GM20000 (cell line): ENCODE data around the gene MYCBP2.

Source experiments
- DNase-seq: peaks from one replicate; pipeline ENCODE4 v3.0.0; 2012; ENCODE audit warnings: low spot score
- CTCF ChIP-seq: IDR thresholded peaks from 2 replicates; pipeline ENCODE4 v1.5.1; 2012; ENCODE audit warnings: mild to moderate bottlenecking, control low read depth; ENCODE audit errors: extremely low read depth, missing control alignments

The MYCBP2 gene

GRCh38 chr13:77026255-77026860, 300.5 kb downstream of the MYCBP2 start:
- DNase-seq: peak; percentile 83
- TF ChIP-seq CTCF: no peak

DNA sequence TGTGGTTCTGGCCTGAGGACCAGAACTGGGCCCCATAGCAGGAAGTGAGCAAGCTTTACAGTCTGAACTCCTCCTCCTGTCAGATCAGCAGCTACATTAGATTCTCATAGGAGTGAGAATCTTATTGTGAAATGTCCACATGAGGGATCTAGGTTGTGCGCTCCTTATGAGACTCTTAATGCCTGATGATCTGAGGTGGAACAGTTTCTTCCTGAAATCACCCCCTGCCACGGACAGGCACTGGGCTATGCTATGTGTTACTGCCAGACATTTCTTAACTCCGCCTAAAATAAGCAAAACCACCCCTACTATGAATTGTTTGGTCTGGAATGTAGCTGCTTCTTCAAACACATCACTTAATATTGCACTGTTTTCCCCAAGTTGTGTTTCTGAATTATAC, 304.6 kb downstream of the MYCBP2 start:
- DNase-seq: no peak
- TF ChIP-seq CTCF: no peak

GRCh38 chr13:77019756-77020155, 307.1 kb downstream of the MYCBP2 start:
- no peak for TF ChIP-seq CTCF
- no peak for DNase-seq

DNA sequence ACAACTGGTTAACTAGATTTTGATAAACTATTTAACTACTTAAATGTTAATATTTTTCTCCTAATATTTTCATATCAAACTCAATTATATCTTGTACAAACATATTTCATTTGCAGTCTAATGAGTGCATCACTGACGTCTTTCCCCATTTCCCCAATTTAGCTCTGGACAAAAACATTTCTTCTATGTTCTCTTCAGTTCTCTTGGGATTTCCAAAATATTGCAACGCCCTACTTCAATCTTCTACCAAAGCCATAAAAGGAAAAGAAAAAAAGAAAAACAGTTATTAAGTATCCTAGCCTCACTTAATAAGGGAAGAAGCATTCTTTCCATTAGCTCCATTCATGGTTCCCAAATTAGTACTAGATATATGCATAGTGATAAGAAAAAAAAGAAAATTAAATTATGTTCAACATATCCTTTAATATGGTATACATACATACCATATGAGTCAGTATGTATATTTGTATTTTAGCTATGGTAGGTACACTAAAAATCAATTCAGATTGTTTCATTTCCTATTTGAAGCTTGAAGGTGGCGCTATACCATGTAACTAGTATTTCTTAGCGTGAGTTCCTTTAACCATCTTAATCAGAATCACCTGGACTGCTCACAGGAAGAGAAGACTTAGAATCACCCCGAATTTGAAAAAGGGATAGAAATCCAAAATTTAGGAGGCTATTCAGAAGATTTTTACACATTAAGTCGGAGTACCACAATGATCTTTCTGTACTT, 309.8 kb downstream of the MYCBP2 start:
- TF ChIP-seq CTCF: no peak
- no peak for DNase-seq

DNA sequence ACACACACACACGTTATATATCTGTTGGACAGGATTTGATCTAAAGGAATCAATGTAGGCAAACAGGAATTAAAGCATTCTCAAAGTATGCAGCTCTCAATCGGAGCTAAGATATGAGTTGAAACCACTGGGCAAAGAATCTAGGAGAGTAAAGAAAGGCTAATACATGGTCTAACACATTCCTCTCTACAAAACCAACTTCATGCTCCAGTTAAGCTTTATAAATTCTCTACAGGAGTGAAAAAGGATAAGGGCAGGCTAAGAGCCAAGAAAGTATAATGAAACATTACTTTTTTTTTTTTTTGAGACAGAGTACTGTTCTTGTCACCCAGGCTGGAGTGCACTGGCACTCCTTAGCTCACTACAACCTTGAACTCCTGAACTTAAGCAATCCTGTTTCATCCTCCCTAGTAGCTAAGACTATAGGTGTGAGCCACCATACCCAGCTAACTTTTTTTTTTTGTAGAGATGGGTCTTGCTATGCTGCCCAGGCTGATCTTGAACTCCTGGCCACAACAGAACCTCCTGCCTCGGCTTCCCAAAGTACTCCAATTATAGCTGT, 310.6 kb downstream of the MYCBP2 start:
- DNase-seq: no peak
- no peak for TF ChIP-seq CTCF

GRCh38 chr13:77014906-77015685, 311.8 kb downstream of the MYCBP2 start:
- no peak for DNase-seq
- TF ChIP-seq CTCF: no peak
